GM13976 (cell line): ENCODE data around the gene TMEM201.

Source experiments
- DNase-seq: peaks from one replicate; pipeline ENCODE4 v3.0.0; 2012; ENCODE audit warnings: low spot score
- in situ Hi-C: fragments of 300-500 bp; cut with MboI; formaldehyde crosslinking; loops from one replicate; pipeline ENCODE4 v1.12.0; 2022; ENCODE audit warnings: low sequenced_read_pairs, mixed read lengths, inconsistent platforms; ENCODE audit not compliant: unreplicated experiment
- TF ChIP-seq, protein P1 (sequence below): IDR thresholded peaks from 2 replicates; pipeline ENCODE4 v1.5.1; 2012; ENCODE audit warnings: borderline replicate concordance, mild to moderate bottlenecking; ENCODE audit not compliant: insufficient read depth; ENCODE audit errors: extremely low read depth, missing control alignments, control extremely low read depth

TMEM201 gene

DNA sequence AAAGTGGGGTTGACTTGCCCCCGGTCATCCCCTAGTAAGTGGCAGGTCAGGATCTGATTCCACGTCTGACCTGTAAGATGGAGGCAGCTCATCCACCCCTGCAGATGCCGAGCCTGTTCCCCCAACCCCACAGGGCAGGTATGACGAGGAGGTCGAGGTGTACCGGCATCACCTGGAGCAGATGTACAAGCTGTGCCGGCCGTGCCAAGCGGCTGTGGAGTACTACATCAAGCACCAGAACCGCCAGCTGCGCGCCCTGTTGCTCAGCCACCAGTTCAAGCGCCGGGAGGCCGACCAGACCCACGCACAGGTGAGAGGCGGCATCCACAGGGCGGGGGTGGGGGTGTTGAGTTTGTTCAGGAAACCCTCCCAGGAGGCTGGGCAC, 9.6 kb downstream of the TMEM201 start:
- in situ Hi-C loops: no loop called here
- TF ChIP-seq, protein P1, sequence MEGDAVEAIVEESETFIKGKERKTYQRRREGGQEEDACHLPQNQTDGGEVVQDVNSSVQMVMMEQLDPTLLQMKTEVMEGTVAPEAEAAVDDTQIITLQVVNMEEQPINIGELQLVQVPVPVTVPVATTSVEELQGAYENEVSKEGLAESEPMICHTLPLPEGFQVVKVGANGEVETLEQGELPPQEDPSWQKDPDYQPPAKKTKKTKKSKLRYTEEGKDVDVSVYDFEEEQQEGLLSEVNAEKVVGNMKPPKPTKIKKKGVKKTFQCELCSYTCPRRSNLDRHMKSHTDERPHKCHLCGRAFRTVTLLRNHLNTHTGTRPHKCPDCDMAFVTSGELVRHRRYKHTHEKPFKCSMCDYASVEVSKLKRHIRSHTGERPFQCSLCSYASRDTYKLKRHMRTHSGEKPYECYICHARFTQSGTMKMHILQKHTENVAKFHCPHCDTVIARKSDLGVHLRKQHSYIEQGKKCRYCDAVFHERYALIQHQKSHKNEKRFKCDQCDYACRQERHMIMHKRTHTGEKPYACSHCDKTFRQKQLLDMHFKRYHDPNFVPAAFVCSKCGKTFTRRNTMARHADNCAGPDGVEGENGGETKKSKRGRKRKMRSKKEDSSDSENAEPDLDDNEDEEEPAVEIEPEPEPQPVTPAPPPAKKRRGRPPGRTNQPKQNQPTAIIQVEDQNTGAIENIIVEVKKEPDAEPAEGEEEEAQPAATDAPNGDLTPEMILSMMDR: no peak
- no peak for DNase-seq

DNA sequence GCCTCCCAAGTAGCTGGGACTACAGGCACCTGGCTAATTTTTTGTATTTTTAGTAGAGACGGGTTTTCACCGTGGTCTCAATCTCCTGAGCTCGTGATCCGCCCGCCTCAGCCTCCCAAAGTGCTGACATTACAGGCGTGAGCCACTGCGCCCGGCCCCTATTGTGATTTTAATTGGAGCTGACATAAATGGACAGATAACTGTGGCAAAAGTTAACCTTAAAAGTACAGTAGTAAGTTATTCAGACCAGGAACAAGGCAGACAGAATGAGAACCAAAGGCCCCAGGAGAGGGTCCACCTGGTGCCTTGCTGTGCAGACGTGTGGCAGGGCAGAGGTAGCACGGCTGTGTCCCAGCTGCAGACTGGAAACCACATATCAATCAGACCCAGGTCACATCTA, 11.0 kb downstream of the TMEM201 start:
- no peak for DNase-seq
- in situ Hi-C loops: loop anchor here (25.0 kb wide), 1 partner anchor 263 kb away; no protein-coding TSS in a partner anchor
- TF ChIP-seq, protein P1: no peak

DNA sequence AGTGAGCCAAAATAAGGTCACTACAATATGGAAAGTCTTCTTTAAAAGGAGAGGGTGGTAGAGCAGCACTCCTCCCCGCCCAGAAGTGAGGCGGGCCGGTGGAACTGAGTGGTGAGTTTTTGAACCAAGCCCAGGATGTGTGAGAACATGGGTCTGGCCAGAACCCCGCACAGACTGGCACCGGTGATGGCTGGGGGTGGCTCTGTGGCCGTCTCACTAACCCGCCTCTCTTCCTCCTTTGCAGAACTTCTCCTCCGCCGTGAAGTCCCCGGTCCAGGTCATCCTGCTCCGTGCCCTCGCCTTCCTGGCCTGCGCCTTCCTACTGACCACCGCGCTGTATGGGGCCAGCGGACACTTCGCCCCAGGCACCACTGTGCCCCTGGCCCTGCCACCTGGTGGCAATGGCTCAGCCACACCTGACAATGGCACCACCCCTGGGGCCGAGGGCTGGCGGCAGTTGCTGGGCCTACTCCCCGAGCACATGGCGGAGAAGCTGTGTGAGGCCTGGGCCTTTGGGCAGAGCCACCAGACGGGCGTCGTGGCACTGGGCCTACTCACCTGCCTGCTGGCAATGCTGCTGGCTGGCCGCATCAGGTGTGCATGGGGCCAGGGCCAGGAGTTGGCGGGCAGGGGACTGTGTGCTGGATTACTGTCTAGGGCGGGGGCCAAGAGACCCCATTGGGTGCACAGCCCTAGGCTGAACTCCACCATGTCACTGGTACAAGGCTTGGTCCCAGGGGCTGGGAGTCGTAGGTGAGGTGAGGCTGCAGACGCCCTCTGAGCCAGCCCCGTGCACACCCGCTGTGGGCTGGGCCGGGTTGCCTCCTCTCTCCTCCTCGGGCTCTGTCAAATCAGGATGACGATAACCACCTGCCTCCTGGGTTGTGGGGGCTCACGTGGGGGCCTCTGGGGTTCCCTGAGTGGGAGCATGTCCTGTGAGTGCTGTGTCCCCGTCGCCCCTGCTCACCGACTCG, 12.4 kb downstream of the TMEM201 start:
- in situ Hi-C loops: loop anchor here (25.0 kb wide), 1 partner anchor 261 kb away; no protein-coding TSS in a partner anchor
- DNase-seq: no peak
- TF ChIP-seq, protein P1: no peak

DNA sequence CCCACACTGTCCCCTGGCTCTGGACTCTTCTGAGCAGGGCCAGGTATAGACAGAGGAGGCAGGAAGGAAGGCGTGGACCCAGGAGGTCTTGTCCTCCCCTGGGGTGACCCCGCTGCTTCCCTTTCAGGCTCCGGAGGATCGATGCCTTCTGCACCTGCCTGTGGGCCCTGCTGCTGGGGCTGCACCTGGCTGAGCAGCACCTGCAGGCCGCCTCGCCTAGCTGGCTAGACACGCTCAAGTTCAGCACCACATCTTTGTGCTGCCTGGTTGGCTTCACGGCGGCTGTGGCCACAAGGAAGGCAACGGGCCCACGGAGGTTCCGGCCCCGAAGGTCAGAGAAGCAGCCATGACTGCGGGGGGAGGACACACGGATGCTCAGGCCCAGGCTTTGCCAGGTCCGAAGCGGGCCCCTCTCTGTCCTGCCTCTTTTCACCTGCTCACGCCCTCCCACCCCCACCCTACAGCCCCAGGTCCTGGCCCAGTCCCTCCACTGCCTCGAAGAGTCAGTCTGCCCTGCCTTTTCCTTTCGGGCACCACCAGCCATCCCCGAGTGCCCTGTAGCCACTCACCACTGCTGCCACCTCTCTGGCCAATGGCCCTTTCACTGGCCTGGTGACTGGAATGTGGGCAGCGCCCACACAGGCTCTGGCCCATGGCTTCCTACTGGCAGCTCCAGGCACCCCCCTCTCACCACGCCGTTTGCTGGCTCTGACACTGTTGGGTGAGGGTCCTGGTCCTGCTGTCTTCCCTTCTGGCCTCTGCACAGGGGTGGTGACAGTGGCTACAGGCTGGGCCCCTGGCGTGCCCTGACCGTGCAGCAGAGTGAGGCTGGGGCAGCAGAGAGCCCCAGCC, 13.5 kb downstream of the TMEM201 start:
- no peak for DNase-seq
- TF ChIP-seq, protein P1: no peak
- in situ Hi-C loops: loop anchor here (25.0 kb wide), 1 partner anchor 260 kb away; no protein-coding TSS in a partner anchor

DNA sequence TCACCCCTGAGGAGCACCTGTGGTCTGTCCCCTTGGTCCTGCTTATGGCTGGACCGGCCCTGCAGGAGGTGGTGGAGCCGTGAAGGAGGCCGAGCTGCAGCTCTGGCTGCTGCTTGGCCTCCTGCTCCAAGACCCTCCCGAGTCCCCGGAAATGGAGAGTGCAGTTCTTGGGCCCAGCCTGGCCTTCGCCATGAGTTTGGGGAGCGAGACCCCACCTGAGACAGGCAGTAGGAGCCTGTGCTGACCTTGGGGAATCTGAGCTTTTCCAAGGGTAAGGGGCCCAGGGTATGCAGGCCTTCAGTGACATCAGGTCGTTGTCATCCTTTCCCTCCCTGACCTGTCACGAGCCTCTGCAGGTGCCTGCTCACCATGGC, 14.1 kb downstream of the TMEM201 start:
- no peak for DNase-seq
- TF ChIP-seq, protein P1: no peak
- in situ Hi-C loops: loop anchor here (25.0 kb wide), 1 partner anchor 260 kb away; no protein-coding TSS in a partner anchor

DNA sequence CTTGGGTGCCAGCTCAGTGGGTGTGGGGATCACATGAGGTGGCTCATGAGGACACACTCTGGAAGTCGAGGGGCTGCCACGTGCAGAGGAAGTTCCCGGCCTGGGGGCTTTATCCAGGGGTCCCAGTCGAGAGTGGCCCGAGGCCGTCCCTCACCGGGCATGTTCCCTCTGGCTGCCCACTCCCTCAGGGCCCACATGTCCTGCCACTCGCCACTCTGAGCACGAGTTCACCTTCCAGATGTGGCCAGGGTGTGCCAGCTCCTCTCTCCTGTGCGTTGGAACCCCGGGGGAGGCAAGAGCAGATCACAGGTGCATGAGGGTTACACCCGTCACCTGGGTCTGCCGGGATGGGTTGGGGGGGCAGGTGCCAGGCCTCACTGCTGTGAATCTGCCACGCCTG, 14.6 kb downstream of the TMEM201 start:
- in situ Hi-C loops: loop anchor here (25.0 kb wide), 1 partner anchor 259 kb away; no protein-coding TSS in a partner anchor
- no peak for DNase-seq
- TF ChIP-seq, protein P1: no peak
